ENCODE measurements around the gene COQ8B.

DNA sequence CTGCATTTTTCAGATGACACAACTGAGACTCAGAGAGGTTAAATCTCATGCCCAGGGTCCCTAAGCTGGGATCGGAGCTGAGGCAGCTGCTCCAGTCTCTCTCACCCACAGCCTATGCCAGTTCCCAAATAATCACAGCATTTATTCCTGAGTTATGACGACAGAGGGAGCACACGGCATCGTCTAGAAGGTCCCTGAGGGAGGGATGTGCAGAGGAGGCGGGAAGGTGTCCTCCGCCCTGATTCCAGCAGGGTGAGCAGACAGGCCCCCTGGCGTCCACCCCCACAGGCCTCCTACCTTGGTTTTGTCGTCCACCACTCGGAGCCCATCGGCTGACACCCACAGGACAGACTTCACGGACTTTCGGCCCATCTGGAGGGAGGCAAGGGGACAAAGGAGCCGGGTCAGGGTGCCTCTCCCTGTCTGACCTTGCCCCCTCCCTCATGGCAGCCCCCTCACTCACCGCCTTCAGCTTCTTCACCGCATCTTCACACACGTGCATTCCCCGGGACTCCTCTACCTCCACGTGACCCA lies 34.2 kb downstream of the COQ8B start:
- TF ChIP-seq, protein P1, sequence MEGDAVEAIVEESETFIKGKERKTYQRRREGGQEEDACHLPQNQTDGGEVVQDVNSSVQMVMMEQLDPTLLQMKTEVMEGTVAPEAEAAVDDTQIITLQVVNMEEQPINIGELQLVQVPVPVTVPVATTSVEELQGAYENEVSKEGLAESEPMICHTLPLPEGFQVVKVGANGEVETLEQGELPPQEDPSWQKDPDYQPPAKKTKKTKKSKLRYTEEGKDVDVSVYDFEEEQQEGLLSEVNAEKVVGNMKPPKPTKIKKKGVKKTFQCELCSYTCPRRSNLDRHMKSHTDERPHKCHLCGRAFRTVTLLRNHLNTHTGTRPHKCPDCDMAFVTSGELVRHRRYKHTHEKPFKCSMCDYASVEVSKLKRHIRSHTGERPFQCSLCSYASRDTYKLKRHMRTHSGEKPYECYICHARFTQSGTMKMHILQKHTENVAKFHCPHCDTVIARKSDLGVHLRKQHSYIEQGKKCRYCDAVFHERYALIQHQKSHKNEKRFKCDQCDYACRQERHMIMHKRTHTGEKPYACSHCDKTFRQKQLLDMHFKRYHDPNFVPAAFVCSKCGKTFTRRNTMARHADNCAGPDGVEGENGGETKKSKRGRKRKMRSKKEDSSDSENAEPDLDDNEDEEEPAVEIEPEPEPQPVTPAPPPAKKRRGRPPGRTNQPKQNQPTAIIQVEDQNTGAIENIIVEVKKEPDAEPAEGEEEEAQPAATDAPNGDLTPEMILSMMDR (IDR thresholded peaks at IDR 0.05), result no peak
- no peak for TF ChIP-seq POLR2A (IDR thresholded peaks at IDR 0.05; ENCODE audit: low read depth)
- no peak for TF ChIP-seq EP300 (IDR thresholded peaks at IDR 0.05)
- no peak for TF ChIP-seq POLR2AphosphoS5 (IDR thresholded peaks at IDR 0.05)
